Astrocyte (in vitro differentiated cells and primary cell): ENCODE data around the gene PODNL1. TPM values are rescaled to one million over a fixed set of nuclear protein-coding genes. Genes with fewer than 3 reads are reported as not detected.

Experiments used
- DNase-seq: peaks from one replicate; pipeline ENCODE4 v3.0.0-alpha.2; 2010; ENCODE audit warnings: low read depth
- FAIRE-seq: peaks from 2 replicates; lab custom pipeline; 2011; peaks lifted over from hg19 to GRCh38; lab: Jason Lieb, UNC
- H2AFZ ChIP-seq: 2 replicates; pipeline ENCODE4 v1.6.0; 2012; ENCODE audit warnings: low read depth, low read length, inconsistent platforms
- H3K27ac ChIP-seq: 2 replicates; pipeline ENCODE4 v1.5.1; 2011; ENCODE audit warnings: low read depth, low read length, inconsistent platforms
- H3K27me3 ChIP-seq: 2 replicates; pipeline ENCODE4 v1.6.0; 2011; ENCODE audit warnings: low read length, inconsistent platforms; ENCODE audit not compliant: insufficient read depth
- H3K36me3 ChIP-seq: 2 replicates; pipeline ENCODE4 v1.5.1; 2011; ENCODE audit warnings: low read length, inconsistent platforms; ENCODE audit not compliant: insufficient read depth
- H3K4me1 ChIP-seq: 2 replicates; pipeline ENCODE4 v1.5.1; 2011; ENCODE audit warnings: low read length, inconsistent platforms; ENCODE audit not compliant: insufficient read depth
- H3K4me2 ChIP-seq: 2 replicates; pipeline ENCODE4 v1.6.0; 2012; ENCODE audit warnings: low read length, inconsistent platforms
- H3K4me3 ChIP-seq: 2 replicates; pipeline ENCODE4 v1.5.1; 2011; ENCODE audit warnings: low read depth, mild to moderate bottlenecking, low read length, inconsistent platforms; ENCODE audit not compliant: insufficient read depth
- H3K79me2 ChIP-seq: 2 replicates; pipeline ENCODE4 v1.6.0; 2012; ENCODE audit warnings: mild to moderate bottlenecking, low read length, inconsistent platforms; ENCODE audit not compliant: insufficient read depth
- H3K9ac ChIP-seq: 2 replicates; pipeline ENCODE4 v1.6.0; 2012; ENCODE audit warnings: mild to moderate bottlenecking, low read length, inconsistent platforms
- H3K9me3 ChIP-seq: 2 replicates; pipeline ENCODE4 v1.5.1; 2012; ENCODE audit warnings: low read depth, mild to moderate bottlenecking, low read length, inconsistent platforms; ENCODE audit not compliant: insufficient read depth
- H4K20me1 ChIP-seq: 2 replicates; pipeline ENCODE4 v1.6.0; 2012; ENCODE audit warnings: low read length, inconsistent platforms; ENCODE audit not compliant: insufficient read depth
- H3K27ac Mint-ChIP-seq: one replicate; pipeline ENCODE4 v1.8.0; 2021; ENCODE audit warnings: mild to moderate bottlenecking, mixed read lengths; ENCODE audit not compliant: unreplicated experiment
- H3K27me3 Mint-ChIP-seq: one replicate; pipeline ENCODE4 v1.8.0; 2021; ENCODE audit warnings: low read depth, mixed read lengths; ENCODE audit not compliant: unreplicated experiment
- H3K36me3 Mint-ChIP-seq: one replicate; pipeline ENCODE4 v1.8.0; 2021; ENCODE audit warnings: low read depth, mixed read lengths; ENCODE audit not compliant: unreplicated experiment
- H3K4me1 Mint-ChIP-seq: one replicate; pipeline ENCODE4 v1.8.0; 2021; ENCODE audit warnings: low read depth, mixed read lengths; ENCODE audit not compliant: unreplicated experiment
- H3K4me3 Mint-ChIP-seq: one replicate; pipeline ENCODE4 v1.8.0; 2021; ENCODE audit warnings: mild to moderate bottlenecking, moderate library complexity, mixed read lengths; ENCODE audit not compliant: unreplicated experiment
- H3K9me3 Mint-ChIP-seq: one replicate; pipeline ENCODE4 v1.8.0; 2021; ENCODE audit warnings: mild to moderate bottlenecking, mixed read lengths; ENCODE audit not compliant: unreplicated experiment
- EZH2 ChIP-seq: IDR thresholded peaks from 2 replicates; pipeline ENCODE4 v1.6.1; 2012; ENCODE audit warnings: mild to moderate bottlenecking, low read length, inconsistent platforms; ENCODE audit not compliant: insufficient read depth
- total RNA-seq: library from RNA; stranded (reverse); gene quantifications from 2 replicates; pipeline ENCODE4 v1.2.1, GENCODE V29; 2021
- TF ChIP-seq, protein P1 (sequence below): IDR thresholded peaks from 2 replicates; pipeline ENCODE4 v1.5.1; 2011; ENCODE audit warnings: low read depth, mild to moderate bottlenecking, inconsistent platforms, low read length, moderate library complexity; ENCODE audit not compliant: insufficient read depth

The PODNL1 gene
- total RNA-seq, 1 donor from 2014 or later: 3.3 TPM

DNA sequence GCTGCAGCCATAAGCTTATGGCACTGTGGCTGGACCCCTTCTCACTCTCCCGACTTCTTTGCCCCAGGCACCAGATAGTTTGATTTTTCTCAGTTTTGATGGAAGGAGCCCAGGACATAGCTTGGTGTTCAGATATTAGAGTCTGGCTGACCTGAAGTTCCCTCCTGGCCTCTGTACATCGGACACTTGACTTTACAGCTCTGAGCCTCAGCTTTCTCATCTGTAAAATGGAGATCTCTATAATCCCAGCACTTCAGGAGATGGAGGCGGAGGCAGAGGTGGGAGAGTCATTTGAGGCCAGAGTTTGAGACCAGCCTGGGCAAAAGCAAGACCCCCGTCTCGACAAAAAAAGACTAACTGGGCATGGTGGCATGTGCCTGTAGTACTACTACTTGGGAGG, 31.3 kb downstream of the PODNL1 start:
- Histone ChIP-seq H3K4me3 (peak overlapping the region; percentile 75), H3K79me2 (no peaks in the 10 kb centered on the region), H3K36me3 (no peaks in the 10 kb centered on the region), H3K4me2 (peak overlapping the region; percentile 95), H2AFZ (peak overlapping the region; percentile 99), H3K4me1 (peaks cover 6% of the 10 kb centered on the region), H3K27me3 (no peaks in the 10 kb centered on the region), H3K27ac (no peak overlapping the region), H4K20me1 (no peaks in the 10 kb centered on the region), H3K9me3 (no peaks in the 10 kb centered on the region), H3K9ac (no peak overlapping the region)
- DNase-seq (no peak), FAIRE-seq (no peak)
- H3K27me3 Mint-ChIP-seq: peaks cover 7% of the 10 kb centered on the region
- no peaks in the 10 kb centered on the region for H3K4me1 Mint-ChIP-seq
- peak overlapping the region; percentile 14 for H3K27ac Mint-ChIP-seq
- TF ChIP-seq, protein P1, sequence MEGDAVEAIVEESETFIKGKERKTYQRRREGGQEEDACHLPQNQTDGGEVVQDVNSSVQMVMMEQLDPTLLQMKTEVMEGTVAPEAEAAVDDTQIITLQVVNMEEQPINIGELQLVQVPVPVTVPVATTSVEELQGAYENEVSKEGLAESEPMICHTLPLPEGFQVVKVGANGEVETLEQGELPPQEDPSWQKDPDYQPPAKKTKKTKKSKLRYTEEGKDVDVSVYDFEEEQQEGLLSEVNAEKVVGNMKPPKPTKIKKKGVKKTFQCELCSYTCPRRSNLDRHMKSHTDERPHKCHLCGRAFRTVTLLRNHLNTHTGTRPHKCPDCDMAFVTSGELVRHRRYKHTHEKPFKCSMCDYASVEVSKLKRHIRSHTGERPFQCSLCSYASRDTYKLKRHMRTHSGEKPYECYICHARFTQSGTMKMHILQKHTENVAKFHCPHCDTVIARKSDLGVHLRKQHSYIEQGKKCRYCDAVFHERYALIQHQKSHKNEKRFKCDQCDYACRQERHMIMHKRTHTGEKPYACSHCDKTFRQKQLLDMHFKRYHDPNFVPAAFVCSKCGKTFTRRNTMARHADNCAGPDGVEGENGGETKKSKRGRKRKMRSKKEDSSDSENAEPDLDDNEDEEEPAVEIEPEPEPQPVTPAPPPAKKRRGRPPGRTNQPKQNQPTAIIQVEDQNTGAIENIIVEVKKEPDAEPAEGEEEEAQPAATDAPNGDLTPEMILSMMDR: no peak
- no peak for TF ChIP-seq EZH2
- H3K4me3 Mint-ChIP-seq: peak overlapping the region; percentile 86
- H3K36me3 Mint-ChIP-seq: peaks cover 11% of the 10 kb centered on the region
- no peaks in the 10 kb centered on the region for H3K9me3 Mint-ChIP-seq

DNA sequence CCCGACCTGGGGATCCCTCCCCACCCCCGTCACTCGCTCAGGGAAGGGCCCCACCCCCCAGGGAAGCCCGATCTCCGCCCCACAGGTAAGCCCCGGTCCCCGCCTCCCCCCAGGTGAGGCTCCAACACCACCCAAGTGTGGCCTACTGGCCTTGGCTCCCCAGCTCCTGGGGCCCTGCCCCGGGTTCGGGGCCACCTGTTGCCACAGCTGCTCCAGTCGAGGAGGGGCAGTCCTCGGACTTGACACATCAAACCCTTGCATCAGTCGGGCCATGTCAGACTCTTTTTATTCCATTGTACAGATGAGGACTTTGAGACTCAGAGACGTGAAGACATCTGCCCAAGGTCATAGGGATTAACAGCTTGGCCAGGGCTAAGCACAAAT, 31.7 kb downstream of the PODNL1 start:
- H3K4me1 ChIP-seq: peaks cover 6% of the 10 kb centered on the region
- H3K4me3 Mint-ChIP-seq: peak overlapping the region; percentile 86
- H3K36me3 ChIP-seq: no peaks in the 10 kb centered on the region
- DNase-seq: no peak
- no peaks in the 10 kb centered on the region for H3K9me3 ChIP-seq
- no peak overlapping the region for H3K27ac ChIP-seq
- peak overlapping the region; percentile 14 for H3K27ac Mint-ChIP-seq
- peaks cover 7% of the 10 kb centered on the region for H3K27me3 Mint-ChIP-seq
- peak overlapping the region; percentile 82 for H3K9ac ChIP-seq
- peak overlapping the region; percentile 75 for H3K4me3 ChIP-seq
- H3K4me2 ChIP-seq: peak overlapping the region; percentile 95
- H3K27me3 ChIP-seq: no peaks in the 10 kb centered on the region
- no peaks in the 10 kb centered on the region for H3K79me2 ChIP-seq
- no peak for FAIRE-seq
- H3K4me1 Mint-ChIP-seq: no peaks in the 10 kb centered on the region
- no peaks in the 10 kb centered on the region for H3K9me3 Mint-ChIP-seq
- peak overlapping the region; percentile 99 for H2AFZ ChIP-seq
- no peaks in the 10 kb centered on the region for H4K20me1 ChIP-seq
- no peak for TF ChIP-seq EZH2
- TF ChIP-seq, protein P1: no peak
- H3K36me3 Mint-ChIP-seq: peaks cover 11% of the 10 kb centered on the region

DNA sequence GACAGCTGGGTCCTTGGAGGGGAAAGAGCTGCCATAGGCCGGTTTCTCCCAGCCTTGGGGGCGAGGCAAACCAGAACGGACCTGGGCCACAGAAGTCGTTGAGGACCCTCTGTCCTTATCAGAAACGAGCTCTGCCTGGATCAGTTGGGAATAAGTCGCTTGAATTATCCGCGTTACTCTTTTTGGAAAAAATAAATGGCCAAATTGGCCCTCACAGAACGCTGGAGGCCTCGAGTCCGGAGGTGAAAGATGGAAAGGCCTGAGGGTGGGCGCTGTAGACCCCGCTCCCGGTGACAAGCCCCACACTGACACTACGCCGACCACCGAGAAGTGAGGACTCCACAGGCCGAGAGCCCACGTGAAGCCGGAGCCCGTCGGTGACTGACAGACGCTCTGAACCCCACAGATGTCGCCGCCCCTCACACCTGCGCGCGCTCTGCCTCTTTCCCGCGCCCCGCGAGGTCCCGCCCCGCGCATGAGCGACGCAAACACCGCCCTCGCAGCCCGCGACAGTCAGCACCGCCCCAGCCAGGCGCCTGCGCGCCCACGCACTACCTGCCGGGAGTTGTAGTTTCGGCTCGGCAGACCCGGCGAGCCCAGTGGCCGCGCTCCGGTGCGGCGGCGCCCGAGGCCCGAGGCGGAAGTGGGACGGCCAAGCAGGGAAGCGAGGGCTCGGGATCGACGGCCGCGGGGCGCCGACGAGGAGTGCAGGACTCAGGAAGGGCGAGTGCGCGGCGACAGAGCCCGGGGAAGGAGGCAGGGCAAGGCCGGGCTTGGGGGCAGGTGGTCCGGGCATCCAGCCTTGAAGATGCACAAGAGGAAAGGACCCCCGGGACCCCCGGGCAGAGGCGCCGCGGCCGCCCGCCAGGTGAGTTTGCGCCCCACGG, 32.3 kb downstream of the PODNL1 start, which contains the start of the genes BRME1 and CC2D1A:
BRME1 (minus strand) TSS at position 484 of the 887 bp plus-strand sequence. CDS start 1,225 bp downstream, outside the sequence.
CC2D1A (plus strand) TSS at position 568 of the 887 bp plus-strand sequence; CDS start at position 809, 241 bp downstream.
- no peak for FAIRE-seq

More for the DNA sequence above, 32.3 kb downstream of the PODNL1 start, which contains the start of the genes BRME1 and CC2D1A:
- Histone ChIP-seq H3K36me3 (no peaks in the 10 kb centered on the region), H4K20me1 (no peaks in the 10 kb centered on the region), H3K9ac (peak within 1 kb of the TSS; percentile 82), H3K4me3 (peak within 1 kb of the TSS; percentile 75), H3K9me3 (no peaks in the 10 kb centered on the region), H2AFZ (peak within 1 kb of the TSS; percentile 99), H3K27ac (no peak within 1 kb of the TSS), H3K79me2 (no peaks in the 10 kb centered on the region), H3K27me3 (no peaks in the 10 kb centered on the region), H3K4me2 (peak within 1 kb of the TSS; percentile 95), H3K4me1 (peaks cover 6% of the 10 kb centered on the region)
- no peak for TF ChIP-seq EZH2
- TF ChIP-seq, protein P1: no peak
- Mint-ChIP-seq H3K4me3 (peak within 1 kb of the TSS; percentile 86), H3K27ac (peak within 1 kb of the TSS; percentile 62), H3K36me3 (peaks cover 6% of the 10 kb centered on the region), H3K9me3 (no peaks in the 10 kb centered on the region), H3K27me3 (peaks cover 7% of the 10 kb centered on the region), H3K4me1 (no peaks in the 10 kb centered on the region)
- DNase-seq: peak; percentile 59
